Hypothalamus (tissue), 51 donors: Measurements from ENCODE around the gene SAMD4A.

Experiments used
- DNase-seq, 51 donors: peaks; one replicate each; lab custom pipeline; 2025; lab: John Stamatoyannopoulos, UW

Gene SAMD4A

DNA sequence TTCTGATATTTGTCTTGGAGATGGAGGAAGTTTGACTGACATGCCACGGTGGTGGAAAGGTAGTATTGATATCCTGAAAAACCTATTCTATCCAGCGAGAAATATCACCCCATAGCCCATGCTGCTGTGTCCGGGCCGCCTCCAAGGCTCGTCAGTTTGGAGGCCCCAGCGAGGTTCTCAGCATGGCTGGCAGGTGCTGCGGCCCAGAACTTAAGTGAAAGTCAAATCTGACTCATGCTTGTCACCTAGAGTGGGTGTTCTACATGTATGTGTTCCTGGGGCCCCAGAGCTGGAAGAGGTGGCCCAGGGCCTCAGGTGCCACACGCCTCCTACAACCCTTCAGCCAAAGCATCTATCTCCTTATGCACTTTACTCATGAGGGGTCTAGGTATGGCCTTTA, 242.8 kb downstream of the SAMD4A start:
- no peak for DNase-seq

DNA sequence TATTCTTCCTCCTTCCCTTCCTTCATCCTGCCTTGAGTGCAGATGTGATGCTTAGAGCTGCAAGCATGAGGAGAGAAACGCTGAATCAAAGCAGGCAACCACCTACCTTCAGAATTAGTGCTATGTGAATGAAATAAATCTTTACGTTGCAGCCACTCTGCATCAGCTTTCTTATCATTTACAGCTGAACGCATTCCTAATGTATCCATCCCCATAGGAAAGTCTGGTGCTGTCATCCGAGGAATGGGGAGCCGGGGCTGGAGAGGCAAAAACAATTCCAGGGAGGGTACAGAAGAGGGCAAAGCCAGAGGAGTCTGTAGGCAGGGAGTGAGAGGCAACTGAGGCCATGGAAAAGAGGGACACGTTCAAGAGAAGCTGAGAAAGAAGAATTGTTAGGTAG, 245.7 kb downstream of the SAMD4A start:
- DNase-seq = no peak

- no peak for DNase-seq
These were observed 246.2 kb downstream of the SAMD4A start for GRCh38 chr14:54813081-54813480.

GRCh38 chr14:54814076-54814475, 247.1 kb downstream of the SAMD4A start:
- no peak for DNase-seq

- DNase-seq = no peak
These were observed 248.1 kb downstream of the SAMD4A start for GRCh38 chr14:54815016-54815415.

DNA sequence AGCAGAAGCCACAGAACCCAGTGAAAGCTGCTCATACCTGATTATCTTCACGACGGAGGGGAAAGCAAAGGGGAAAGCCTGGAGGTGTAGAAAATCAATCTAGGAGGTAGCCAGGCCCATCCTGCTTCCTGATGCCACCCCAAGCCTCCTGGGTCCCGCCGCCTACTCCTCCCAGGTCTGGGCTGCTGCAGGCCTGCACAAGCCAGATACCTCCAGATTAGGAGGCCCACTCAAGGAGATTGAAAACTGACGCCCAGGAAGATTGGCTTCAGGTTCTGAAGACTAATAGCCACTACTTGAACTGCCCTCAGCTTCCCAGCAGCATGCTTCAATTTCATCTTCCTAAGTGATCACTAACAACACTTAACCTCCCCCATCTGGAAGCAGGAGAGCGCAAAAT, 248.6 kb downstream of the SAMD4A start:
- DNase-seq = no peak

GRCh38 chr14:54816450-54816849, 249.5 kb downstream of the SAMD4A start:
- DNase-seq = no peak

GRCh38 chr14:54817506-54817905, 250.6 kb downstream of the SAMD4A start:
- DNase-seq = no peak

GRCh38 chr14:54818201-54819133, 251.5 kb downstream of the SAMD4A start:
- peak in 6 of 51 donors; percentile 4 to 36 (median 10) for DNase-seq

- no peak for DNase-seq
These were observed 255.8 kb downstream of the SAMD4A start for GRCh38 chr14:54822685-54823084.

DNA sequence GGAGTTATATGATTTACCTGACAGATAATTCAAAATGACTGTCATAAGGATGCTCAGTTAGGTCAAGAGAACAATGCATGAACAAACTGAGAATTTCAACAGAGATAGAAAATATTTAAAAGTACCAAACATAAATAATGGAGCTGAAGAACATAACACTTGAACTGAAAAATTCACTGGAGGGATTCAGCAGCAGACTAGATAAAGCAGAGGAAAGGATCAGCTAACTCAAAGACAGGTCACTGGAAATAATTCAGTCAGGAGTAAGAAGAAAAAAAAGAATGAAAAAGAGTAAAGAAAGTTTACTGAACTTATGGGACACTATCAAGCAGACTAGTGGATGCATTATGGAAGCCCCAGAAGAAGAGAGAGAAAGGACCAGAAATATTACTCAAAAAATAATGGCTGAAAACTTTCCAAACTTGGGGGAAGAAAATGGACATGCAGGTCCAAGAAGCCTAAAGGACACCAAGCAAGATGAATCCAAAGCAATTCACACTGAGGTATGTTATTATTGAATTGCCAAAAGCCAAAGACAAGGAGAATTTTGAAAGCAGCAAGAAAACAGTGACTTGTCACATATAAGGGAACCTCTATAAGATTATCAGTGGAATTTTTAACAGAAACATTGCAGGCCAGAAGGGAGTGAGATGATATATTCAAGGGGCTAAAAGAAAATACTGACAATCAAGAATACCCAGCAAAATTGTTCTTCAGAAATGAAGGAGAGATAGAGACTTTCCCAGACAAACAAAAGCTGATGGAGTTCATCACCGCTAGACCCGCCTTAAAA, 257.0 kb downstream of the SAMD4A start:
- DNase-seq = no peak

DNA sequence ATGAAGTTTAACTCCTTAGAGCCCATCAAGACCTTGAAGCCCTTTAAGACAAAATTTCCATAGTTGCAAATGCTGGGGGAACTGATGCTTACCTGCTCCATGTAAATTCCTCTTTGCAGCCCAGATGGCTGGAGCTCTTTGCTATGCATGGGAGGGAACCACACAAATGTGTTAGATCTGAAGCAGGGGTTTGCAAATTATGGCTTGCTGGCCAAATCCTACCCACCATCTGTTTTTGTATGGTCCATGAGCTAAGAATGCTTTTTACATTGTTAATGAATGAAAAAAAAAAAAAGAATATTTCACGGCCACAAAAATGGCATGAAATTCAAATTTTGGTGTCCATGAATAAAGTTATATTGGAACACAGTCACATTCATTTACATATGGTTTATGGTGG, 261.1 kb downstream of the SAMD4A start:
- DNase-seq = no peak

DNA sequence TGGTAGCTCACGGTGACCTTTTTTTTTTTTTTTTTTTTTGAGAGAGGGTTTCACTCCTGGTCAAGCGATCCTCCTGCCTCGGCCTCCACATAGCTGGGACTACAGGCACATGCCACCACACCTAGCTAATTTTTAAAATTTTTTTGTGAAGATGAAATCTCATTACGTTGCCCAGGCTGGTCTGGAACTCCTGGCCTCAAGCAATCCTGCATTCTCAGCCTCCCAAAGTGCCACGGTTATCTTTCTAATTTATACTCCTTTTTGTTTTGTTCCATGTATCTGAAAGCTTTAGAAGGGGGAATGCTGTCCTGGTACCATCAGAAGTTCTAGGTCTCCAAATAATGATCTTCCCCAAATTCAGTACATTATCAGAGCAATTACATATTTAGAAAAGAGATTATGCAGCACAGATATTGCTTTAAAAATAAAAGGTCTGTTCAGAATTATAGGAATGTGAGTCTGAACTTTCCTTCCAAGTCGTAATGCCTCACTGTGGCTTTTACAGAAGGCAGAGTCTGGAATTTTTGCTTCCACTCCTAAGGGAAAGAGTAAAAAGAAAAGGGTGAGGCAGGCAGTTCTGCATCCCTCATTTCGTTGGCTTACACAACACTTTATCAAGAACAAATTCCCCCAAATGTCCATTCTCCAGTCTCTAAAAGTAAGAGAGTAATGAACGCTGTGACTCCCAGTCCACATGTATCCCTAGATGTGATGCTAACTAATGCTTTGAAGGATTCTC, 262.7 kb downstream of the SAMD4A start:
- DNase-seq = no peak

DNA sequence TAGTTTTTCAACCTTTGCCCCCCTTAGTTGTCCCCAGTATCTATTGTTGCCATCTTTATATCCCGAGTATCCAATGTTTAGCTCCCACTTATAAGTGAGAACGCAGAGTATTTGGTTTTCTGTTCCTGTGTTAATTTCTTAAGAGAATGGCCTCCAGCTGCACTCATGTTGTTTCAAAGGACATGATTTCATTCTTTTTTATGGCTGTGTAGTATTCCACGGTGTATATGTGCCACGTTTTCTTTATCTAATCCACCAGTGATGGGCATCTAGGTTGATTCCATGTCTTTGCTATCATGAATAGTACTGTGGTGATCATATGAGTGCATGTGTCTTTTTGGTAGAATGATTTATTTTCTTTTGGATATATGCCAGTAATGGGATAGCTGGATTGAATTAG, 263.7 kb downstream of the SAMD4A start:
- DNase-seq = no peak

GRCh38 chr14:54834081-54834480, 267.2 kb downstream of the SAMD4A start:
- no peak for DNase-seq

GRCh38 chr14:54834727-54835126, 267.8 kb downstream of the SAMD4A start:
- no peak for DNase-seq

DNA sequence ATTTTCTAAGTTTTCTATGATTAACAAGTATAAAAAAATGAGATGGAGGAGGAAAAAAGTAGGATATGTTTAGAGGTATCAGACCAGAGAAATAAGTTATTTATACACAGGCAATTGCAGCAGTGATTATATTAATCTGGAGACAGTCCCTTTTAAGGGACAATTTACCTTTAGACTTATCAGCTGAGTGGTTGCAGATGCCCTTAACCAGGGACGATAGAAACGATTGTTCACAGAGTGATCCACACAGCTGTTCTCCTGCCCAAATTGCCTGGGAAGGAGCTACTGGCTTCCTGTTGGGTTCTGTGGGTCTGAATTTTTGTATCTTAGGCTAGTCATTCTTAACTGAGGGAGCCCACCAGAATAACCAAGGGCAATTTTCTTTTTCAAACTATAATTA, 269.3 kb downstream of the SAMD4A start:
- DNase-seq = no peak

GRCh38 chr14:54837508-54838149, 270.7 kb downstream of the SAMD4A start:
- no peak for DNase-seq

DNA sequence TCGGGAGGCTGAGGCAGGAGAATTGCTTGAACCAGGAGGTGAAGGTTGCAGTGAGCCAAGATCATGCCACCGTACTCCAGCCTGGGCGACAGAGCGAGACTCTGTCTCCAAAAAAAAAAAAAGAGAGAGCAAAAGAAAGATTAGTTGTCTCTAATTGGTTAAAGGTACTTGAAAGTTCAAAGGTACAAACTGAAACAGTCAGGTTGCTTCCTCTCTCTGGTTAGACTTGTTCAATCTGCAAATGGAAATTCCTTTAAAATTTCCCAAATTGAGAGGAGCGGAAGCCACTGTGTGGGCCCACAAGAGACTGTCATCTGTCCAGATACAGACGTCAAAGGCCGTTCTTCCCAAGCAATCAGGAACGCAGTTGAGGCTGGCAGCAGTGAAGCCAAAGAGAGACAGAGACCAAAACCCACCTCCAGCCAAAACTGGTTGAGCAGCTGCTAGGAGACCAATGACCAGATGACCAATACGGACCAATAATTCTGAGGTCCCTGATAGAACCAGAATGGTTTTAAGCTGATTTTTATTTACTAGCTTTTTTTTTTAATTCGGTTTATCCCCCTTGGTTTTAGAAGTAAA, 272.1 kb downstream of the SAMD4A start:
- no peak for DNase-seq

GRCh38 chr14:54839701-54840119, 272.8 kb downstream of the SAMD4A start:
- DNase-seq = no peak
